Activated CD4-positive, CD25-positive, alpha-beta regulatory T cell (primary cell): ENCODE results near the gene EFNA5.

Experiments
- DNase-seq, 4 experiments: peaks; one replicate each; lab custom pipeline; 2025; lab: John Stamatoyannopoulos, UW

The EFNA5 gene

GRCh38 chr5:107426209-107426608 lies 244.5 kb downstream of the EFNA5 start:
- no peak for DNase-seq

- DNase-seq, result no peak
Measured at GRCh38 chr5:107425541-107426031, 245.2 kb downstream of the EFNA5 start.

GRCh38 chr5:107424491-107424890 lies 246.2 kb downstream of the EFNA5 start:
- no peak for DNase-seq

GRCh38 chr5:107422494-107422893 lies 248.2 kb downstream of the EFNA5 start:
- DNase-seq, result no peak

GRCh38 chr5:107419498-107419897 lies 251.2 kb downstream of the EFNA5 start:
- no peak for DNase-seq

GRCh38 chr5:107418902-107419301 lies 251.8 kb downstream of the EFNA5 start:
- no peak for DNase-seq

GRCh38 chr5:107418071-107418470 lies 252.7 kb downstream of the EFNA5 start:
- DNase-seq, result no peak

GRCh38 chr5:107415762-107416161 lies 255.0 kb downstream of the EFNA5 start:
- DNase-seq, result no peak

- no peak for DNase-seq
Measured at GRCh38 chr5:107414802-107415201, 255.9 kb downstream of the EFNA5 start.

GRCh38 chr5:107413754-107414153 lies 257.0 kb downstream of the EFNA5 start:
- DNase-seq, result no peak

GRCh38 chr5:107408564-107408963 lies 262.2 kb downstream of the EFNA5 start:
- DNase-seq, result no peak

GRCh38 chr5:107407713-107408298 lies 262.9 kb downstream of the EFNA5 start:
- no peak for DNase-seq

GRCh38 chr5:107404595-107405374 lies 266.0 kb downstream of the EFNA5 start:
- DNase-seq, result no peak

- DNase-seq, result no peak
Measured at GRCh38 chr5:107403228-107403953, 267.3 kb downstream of the EFNA5 start.

GRCh38 chr5:107402434-107403227 lies 268.1 kb downstream of the EFNA5 start:
- no peak for DNase-seq

- no peak for DNase-seq
Measured at GRCh38 chr5:107401470-107402122, 269.1 kb downstream of the EFNA5 start.

- DNase-seq, result no peak
Measured at GRCh38 chr5:107400328-107400727, 270.4 kb downstream of the EFNA5 start.

- DNase-seq, result no peak
Measured at GRCh38 chr5:107398703-107399102, 272.0 kb downstream of the EFNA5 start.

- DNase-seq, result no peak
Measured at GRCh38 chr5:107396351-107396690, 274.4 kb downstream of the EFNA5 start.

- DNase-seq, result no peak
Measured at GRCh38 chr5:107395632-107396350, 274.9 kb downstream of the EFNA5 start.

- DNase-seq, result no peak
Measured at GRCh38 chr5:107393851-107394250, 276.9 kb downstream of the EFNA5 start.
